ENCODE measurements around the gene UNC5CL.

DNA sequence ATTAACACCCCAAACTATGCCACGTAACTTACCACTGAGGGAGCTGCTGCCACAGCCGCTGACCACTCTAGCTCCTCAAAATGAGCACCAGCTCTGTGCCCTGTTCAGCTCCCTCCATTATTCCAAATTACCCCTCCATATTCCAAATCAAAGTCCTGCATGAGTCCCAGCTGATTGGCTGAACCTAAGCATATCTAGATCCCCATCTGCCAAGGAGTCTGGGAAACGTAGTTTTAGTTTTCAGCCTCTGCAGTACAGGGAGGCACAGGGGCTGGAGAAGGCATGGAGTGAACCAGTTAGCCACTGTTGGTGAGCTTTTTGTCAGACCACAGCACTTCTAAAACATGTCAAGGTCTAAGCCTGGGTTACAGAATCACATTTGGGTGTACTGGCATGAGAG is 15.9 kb downstream of the UNC5CL start:
- TF ChIP-seq CTCF (IDR thresholded peaks at IDR 0.05) (no peak), POLR2A (IDR thresholded peaks at IDR 0.05) (no peak)
